GM12892 (cell line): ENCODE data around the gene DPEP2.

ENCODE experiments used
- POLR2A ChIP-seq: IDR thresholded peaks from 2 replicates; pipeline ENCODE4 v1.6.1; 2011; ENCODE audit warnings: low read depth, low read length, control low read depth
- POLR2AphosphoS5 ChIP-seq: IDR thresholded peaks from 2 replicates; pipeline ENCODE4 v1.6.1; 2011; ENCODE audit warnings: low read depth, low read length, control low read depth

- TF ChIP-seq POLR2A: no peak
- no peak for TF ChIP-seq POLR2AphosphoS5
Observed at GRCh38 chr16:67990018-67990386, 9.3 kb downstream of the DPEP2 start.
